KG1 (cell line): ENCODE data around the gene LPAR1.

Source experiments
- DNase-seq: peaks from one replicate; lab custom pipeline; 2025; lab: John Stamatoyannopoulos, UW

Gene LPAR1

DNA sequence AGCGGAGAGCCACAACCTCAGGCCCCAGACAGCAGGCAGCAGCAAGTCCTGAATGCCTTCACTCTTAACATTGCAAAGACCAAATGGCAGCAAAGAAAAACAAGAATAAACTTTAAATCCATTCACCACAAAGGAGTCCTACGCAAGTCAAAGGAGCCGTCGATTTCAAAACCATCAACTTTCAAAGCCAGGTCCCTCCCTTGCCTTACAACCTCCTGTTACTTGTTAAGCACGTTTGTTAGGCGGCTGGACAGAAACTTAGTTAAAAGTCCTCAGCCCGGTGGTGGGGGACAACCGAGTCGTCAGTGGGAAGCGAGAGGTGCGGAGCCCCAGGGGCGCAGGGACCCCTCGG, 938 bp downstream of the LPAR1 start:
- no peak for DNase-seq

GRCh38 chr9:111036946-111037345, 1.3 kb downstream of the LPAR1 start:
- no peak for DNase-seq

GRCh38 chr9:111036429-111036789, 1.9 kb downstream of the LPAR1 start:
- no peak for DNase-seq

DNA sequence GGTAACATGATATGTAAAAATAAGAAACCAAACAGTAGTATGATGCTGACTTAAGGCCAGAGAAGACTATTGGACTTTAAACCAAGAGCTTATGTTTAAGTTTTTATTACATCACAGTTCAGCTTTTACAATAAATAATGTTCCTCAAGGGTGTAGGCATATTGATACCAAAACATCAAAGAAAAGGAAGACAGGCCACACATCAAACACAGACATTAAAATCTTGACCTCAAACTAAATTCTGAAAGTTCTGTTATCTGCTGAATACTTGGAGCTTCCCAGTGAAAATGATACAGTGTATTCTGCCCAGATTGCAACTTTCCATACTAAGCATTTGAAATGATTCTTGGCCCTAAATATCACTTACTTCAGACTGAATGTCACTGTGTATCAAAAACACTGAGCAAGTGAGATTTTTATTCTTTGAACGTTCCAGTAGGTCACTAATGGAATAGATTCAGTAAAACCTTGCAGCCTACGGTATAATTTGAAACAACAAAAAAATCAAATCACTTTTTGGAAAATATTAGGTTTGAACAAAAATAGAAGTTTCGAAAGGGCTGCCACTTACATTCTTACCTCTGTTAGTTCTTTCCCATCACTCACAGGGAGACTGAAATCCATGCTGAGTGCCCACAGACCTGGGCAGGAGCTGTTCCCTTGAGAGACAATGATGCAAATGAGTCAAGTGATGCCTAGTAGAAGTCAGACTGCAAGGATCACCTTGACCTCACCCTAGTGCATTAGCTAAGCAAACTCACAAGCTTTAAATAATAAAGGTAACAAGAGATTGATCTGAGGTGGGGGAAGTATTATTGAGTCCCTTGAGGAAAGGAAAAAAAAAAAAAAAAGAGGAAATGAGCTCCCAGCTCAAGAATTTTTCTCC, 2.5 kb downstream of the LPAR1 start:
- DNase-seq, result no peak

DNA sequence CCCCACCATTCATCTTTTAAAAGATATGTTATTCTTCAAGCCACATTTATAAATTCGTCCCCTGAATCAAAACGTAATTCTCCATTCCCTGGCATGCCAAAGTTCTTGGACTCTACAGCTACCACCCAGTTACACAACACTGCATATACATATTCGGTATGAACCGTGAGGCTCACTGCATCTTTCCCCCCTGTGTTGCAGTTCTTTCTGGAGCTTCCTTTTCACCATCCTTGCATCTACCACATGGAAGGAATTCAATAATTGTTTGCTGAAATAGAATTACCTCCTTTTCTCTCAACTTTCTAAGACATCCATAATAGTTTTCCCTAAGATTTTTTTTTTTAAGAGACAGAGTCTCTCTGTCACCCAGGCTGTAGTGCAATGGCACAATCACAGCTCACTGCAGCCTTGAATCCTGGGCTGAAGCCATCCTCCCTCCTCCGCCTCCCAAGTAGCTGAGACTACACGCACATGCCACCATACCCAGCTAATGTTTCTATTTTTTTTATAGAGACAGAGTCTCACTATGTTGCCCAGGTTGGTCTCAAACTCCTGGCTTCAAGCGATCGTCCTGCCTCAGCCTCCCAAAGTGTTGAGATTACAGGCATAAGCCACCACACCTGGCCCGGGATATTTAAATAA, 3.3 kb downstream of the LPAR1 start:
- DNase-seq, result no peak

DNA sequence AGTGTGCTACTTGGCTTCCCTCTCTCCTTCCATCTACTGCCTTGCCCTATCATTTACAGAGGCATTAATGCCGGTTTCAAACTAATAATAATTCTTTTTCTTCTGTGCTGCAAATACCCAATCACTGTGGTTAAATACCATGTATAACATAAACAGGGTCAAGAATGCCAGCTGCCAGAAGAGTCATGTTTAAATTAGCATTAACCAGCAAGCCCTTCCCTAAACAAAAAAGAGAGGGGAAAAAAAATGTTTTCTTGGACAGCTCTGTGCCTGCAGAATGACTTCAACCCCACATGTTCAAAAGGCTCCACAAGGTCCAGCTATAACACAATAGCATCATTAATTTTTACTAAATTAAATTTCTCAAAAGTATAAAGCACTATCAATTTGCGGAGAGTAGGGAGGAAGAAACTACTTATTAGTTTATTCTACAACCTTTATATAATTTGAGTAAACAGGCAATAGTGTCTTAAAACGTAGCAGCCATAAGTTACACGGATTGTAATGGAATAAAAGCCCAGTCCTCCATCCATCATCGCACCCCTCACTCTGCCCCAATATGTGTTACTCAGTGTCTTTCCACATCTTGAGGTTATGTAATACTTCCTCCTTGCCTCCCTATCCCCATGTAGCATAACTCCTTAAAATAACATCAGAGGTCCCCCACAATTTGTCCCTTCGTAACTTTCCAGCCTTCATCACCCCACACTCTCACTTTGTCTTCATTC, 3.9 kb downstream of the LPAR1 start:
- DNase-seq, result no peak

DNA sequence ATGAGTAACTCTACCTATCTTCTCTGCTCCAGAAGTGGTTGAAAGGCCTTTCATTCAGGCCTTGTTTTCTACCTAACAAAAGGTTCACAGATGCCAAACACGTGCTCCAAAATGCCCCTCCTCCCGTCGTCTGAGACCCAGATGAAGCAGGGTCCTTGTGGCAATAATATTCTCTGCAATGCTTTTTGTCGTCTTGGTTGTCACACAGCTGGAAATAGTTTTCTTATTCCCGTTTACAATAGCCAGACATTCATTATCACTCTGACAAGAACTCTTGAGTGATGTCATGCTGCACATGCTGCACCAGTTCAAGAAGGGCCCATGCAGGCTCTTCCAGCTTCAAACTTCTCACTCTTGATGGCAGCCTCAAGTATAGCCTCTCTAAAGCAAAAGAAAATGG, 7.8 kb downstream of the LPAR1 start:
- no peak for DNase-seq

DNA sequence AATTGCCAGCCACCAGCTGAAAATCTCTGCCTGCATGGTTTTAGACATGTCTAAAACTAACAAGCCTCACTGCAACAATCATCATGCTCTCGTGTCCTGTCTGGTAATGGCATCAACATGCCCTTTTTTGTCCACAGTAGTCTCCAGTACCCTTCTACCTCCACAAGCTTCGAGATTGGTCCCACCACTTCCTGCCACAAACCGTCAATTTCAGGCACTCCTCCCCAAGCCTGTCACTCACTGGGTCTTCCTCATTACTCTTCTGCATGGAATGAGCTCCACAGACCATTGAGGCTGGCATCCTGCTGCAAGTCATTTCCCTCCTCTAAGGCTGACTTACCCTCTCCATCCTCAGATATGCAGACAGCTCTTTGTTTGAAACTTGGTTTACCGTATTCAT, 9.0 kb downstream of the LPAR1 start:
- DNase-seq, result peak; percentile 45

- no peak for DNase-seq
These were observed 10.5 kb downstream of the LPAR1 start for GRCh38 chr9:111027798-111028197.

- no peak for DNase-seq
These were observed 15.1 kb downstream of the LPAR1 start for GRCh38 chr9:111023128-111023527.

- no peak for DNase-seq
These were observed 17.7 kb downstream of the LPAR1 start for GRCh38 chr9:111020594-111020993.

DNA sequence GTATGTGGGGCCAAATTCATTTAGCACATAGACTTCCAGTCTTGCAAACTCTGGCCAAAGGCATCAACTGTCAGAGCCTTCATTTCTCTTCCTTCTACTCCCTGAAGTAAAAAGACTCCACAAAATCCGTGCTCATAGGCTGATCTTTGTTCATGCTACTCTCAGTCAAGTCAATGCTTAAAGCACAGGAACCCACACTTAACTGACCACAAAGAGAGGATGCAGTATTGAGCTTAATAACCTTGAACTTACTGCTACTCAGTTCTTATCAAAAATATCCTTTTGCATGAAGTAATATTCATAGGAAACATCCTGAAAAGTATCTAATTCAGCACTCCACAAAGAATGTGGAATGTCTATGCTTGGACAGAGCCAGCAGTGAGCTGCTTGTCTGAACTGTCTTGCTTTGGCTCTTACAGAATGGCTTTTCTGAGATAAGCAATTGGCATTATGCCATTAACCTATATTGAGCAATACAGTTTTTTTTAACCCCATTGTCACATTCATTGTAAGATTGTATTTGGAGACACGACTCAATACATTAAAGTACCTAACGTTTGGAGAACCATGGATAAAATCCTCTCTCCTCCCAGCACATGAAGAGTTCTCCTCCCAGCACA, 21.7 kb downstream of the LPAR1 start:
- DNase-seq, result no peak

DNA sequence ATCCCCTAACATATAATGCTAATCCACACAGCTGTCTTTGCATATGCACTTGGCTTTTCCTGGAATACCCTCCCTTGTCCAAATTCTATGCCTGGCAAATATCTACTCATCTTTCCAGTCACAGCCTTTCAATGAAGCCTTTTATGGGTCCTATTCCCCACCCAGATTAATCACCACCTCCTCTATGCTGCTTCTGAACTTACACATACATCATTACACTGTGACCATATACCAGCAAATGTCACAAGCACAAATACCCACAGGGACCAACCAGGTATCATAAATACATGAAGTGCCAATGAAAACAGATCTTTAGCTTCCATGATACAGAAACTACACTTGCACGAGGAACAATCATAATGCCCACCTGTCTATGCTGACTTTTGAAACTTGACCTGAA, 22.3 kb downstream of the LPAR1 start:
- DNase-seq, result no peak

DNA sequence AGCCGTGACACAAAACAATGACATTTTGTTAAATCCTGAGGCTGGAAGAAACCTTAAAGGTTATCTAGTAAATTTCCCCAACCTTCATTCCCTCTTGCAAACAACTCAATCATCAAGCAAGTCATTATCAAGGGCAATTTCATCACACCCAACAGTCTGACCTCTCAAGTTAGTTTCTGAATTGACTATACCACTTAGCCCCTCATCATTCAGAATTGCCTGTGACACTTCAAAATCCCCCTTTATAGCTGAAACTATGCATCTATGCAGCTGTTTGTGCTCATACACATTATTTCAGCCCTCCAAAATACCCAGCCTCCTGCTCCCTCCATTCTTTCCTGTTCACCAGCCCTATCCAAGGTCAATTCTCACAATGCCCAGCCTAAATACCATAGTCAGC, 24.6 kb downstream of the LPAR1 start:
- no peak for DNase-seq

- DNase-seq, result no peak
These were observed 25.0 kb downstream of the LPAR1 start for GRCh38 chr9:111013250-111013649.

DNA sequence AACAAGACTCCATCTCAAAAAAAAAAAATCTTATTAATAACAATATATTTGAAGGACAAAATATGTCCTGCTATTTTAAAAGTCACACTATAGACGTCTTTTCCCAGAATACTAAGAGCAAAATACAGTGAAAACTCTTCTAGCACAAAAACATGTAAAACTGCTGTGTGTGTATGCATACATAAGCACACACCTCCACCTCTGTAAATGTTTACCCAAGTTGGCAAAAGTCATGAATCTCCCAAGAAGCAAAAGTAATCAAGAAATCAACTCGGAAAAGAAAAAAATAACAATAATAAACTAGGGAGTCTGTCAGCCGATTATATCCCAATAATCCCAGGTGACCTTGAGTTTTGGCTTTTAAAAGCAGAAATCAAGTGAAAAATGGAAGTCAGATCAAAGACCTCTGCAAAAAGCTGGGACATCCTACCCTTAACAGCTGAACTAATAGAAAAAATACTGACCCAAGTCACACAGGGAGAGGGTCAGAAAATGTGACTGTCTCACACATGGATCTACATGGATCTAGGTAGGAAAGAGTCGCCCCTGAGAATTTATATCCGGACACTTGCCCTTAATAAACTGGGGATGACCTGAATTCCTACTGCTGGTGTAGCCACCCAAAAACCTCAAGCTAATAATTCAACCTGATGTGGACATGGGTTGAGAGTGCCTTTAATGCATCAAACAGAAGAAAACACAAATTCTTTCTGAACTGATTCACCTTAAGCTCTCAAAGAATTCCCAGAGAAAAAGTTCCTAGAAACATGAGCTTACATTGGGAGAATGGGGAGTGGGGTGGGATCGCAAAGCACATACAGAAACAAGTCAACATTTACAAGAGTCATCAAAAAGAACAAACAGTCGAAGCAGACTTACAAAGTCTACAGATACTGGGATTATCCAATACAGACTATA, 29.9 kb downstream of the LPAR1 start:
- DNase-seq, result no peak

DNA sequence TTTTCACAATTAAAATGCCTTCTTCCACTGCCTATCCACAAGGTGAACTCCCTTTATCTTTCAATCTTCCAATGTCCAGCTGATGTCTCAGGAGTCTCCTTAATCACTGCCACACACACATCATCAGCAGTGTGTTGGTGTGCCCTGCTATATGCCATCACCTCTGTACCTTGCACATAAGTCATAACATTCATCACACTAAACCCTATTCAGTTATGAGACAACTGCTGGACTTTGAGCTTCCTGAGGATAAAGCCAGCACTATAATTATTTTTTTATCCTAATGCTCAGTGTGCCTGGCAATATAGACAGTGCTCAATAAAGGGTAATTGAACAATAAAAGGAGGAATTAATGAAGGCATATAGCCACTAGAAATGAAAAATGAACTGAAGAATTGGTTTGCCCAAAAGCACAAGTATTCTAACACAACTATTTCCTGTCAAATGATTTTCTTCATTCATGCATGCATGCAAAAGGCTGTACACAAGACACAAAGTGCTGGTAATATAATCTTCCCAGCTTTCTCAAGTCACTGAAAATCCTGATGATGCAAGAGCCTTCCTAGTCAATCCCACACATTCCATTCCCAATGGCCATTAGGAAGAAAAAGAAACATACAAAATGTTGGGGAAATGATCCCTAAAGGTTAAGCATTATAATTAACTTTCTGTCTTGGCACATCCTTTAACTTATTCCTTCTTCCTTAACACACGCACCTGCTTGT, 32.4 kb downstream of the LPAR1 start:
- DNase-seq, result no peak

GRCh38 chr9:111004936-111005335, 33.3 kb downstream of the LPAR1 start:
- no peak for DNase-seq

GRCh38 chr9:111003182-111003581, 35.1 kb downstream of the LPAR1 start:
- DNase-seq, result no peak

DNA sequence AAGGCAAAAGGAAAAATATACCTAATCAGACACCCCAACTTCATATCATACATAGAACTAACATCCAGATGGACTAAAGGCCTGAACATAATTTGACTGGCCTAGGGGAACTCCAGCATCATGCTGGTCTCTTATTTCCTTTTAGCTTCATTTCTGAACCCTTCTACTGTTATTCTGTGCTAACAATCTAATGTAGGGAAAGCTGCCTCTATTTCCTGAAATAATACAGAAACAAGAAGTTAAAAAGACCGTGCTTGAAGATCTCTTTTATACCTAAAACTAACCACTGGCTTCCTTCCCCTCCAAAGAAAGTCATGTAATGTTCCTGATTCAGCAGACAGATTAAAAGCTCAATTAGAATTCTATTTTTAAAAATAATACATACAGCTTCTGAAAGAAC, 36.7 kb downstream of the LPAR1 start:
- peak; percentile 35 for DNase-seq

DNA sequence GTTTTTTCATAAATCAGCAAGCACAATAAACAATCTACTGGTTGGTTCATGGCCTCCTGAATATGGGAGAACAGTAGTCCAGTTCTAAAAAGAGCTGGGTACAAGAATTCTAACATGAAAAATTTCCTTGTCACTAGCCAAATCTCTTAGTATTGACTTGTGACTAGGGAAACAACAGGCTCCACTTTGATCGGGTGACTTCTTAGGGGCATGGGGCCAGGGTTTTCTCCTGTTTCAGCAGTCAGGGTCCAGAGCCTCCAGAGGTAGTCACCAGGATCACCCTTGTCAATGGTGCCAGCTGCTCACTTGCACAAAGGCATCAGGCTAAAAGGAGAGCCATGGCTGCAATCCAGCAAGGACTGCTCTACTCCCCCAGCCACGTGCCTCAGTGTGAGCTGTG, 38.1 kb downstream of the LPAR1 start:
- DNase-seq, result no peak
